Naive thymus-derived CD4-positive, alpha-beta T cell (primary cell): ENCODE measurements around the gene LIPK. TPM values are rescaled to one million over a fixed set of nuclear protein-coding genes. Genes with fewer than 3 reads are reported as not detected.

ENCODE experiments used
- ATAC-seq: fragments of 150-1000 bp; cut with Tn5 transposase; 2 replicates; pipeline ENCODE4 v1.10.0; 2021; ENCODE audit warnings: mild to moderate bottlenecking, moderate library complexity
- CTCF ChIA-PET: fragments of 350-600 bp; sonication (Branson Sonifier 250); formaldehyde crosslinking; loops from one replicate; lab custom pipeline; 2021; ENCODE audit warnings: antibody characterized with exemption; lab: Charles Lee
- POLR2A ChIA-PET: fragments of 350-600 bp; sonication (Branson Sonifier 250); formaldehyde crosslinking; loops from one replicate; lab custom pipeline; 2021; ENCODE audit warnings: antibody characterized with exemption, inconsistent platforms; lab: Charles Lee
- DNase-seq, 9 donors: peaks; one replicate each; pipeline versions ENCODE4 v3.0.0 to v3.0.0-alpha.2; 2020 to 2022; ENCODE audit warnings: mixed read lengths in 1 of 9
- H3K27ac ChIP-seq: one replicate; pipeline ENCODE4 v1.7.0; 2013; ENCODE audit warnings: mild to moderate bottlenecking, low read depth, low read length, moderate library complexity
- H3K27me3 ChIP-seq, 2 donors: one replicate each; pipeline ENCODE4 v1.7.0; 2013; ENCODE audit warnings: low read length in 2 of 2, mild to moderate bottlenecking in 2 of 2, moderate library complexity in 2 of 2; ENCODE audit not compliant: control insufficient read depth in 2 of 2, insufficient read depth in 2 of 2
- H3K36me3 ChIP-seq, 3 experiments: 1 replicate in 2 of 3; 2 replicates in 1 of 3; pipeline ENCODE4 v1.7.0; 2013; ENCODE audit warnings: low read length in 3 of 3, mild to moderate bottlenecking in 3 of 3, moderate library complexity in 1 of 3; ENCODE audit not compliant: insufficient read depth in 3 of 3, control insufficient read depth in 2 of 3
- H3K4me1 ChIP-seq, 2 donors: one replicate each; pipeline ENCODE4 v1.7.0; 2013; ENCODE audit warnings: low read length in 2 of 2, mild to moderate bottlenecking in 2 of 2, moderate library complexity in 1 of 2; ENCODE audit not compliant: control insufficient read depth in 2 of 2, insufficient read depth in 2 of 2
- H3K4me3 ChIP-seq: 2 replicates; pipeline ENCODE4 v1.7.0; 2013; ENCODE audit warnings: mild to moderate bottlenecking, low read length
- H3K9me3 ChIP-seq, 3 experiments: 1 replicate in 2 of 3; 2 replicates in 1 of 3; pipeline ENCODE4 v1.7.0; 2013; ENCODE audit warnings: low read length in 3 of 3; ENCODE audit not compliant: control insufficient read depth in 2 of 3
- H3K27ac Mint-ChIP-seq, 9 donors: one replicate each; pipeline ENCODE4 v1.8.0; 2020 to 2022; ENCODE audit warnings: mixed read lengths in 9 of 9, mild to moderate bottlenecking in 8 of 9, moderate library complexity in 5 of 9, inconsistent platforms in 2 of 9
- H3K27me3 Mint-ChIP-seq, 5 donors: one replicate each; pipeline ENCODE4 v1.8.0; 2021 to 2022; ENCODE audit warnings: mixed read lengths in 5 of 5, mild to moderate bottlenecking in 1 of 5
- H3K36me3 Mint-ChIP-seq, 5 donors: one replicate each; pipeline ENCODE4 v1.8.0; 2020 to 2022; ENCODE audit warnings: mixed read lengths in 5 of 5, mild to moderate bottlenecking in 3 of 5, inconsistent platforms in 1 of 5
- H3K4me1 Mint-ChIP-seq, 7 donors: one replicate each; pipeline ENCODE4 v1.8.0; 2020 to 2022; ENCODE audit warnings: mixed read lengths in 7 of 7, mild to moderate bottlenecking in 3 of 7, inconsistent platforms in 1 of 7
- H3K4me3 Mint-ChIP-seq, 10 donors: one replicate each; pipeline ENCODE4 v1.8.0; 2020 to 2022; ENCODE audit warnings: mild to moderate bottlenecking in 10 of 10, mixed read lengths in 10 of 10, moderate library complexity in 6 of 10, inconsistent platforms in 2 of 10
- H3K9me3 Mint-ChIP-seq, 11 donors: one replicate each; pipeline ENCODE4 v1.8.0; 2020 to 2022; ENCODE audit warnings: mixed read lengths in 11 of 11, mild to moderate bottlenecking in 4 of 11, inconsistent platforms in 1 of 11, moderate library complexity in 1 of 11
- intact Hi-C, 2 donors: fragments of 100-400 bp; cut with micrococcal nuclease; formaldehyde crosslinking; loops; one replicate each; pipeline ENCODE4 v1.15.1; 2023
- polyA plus RNA-seq, 2 donors: library from polyadenylated mRNA; unstranded; fragments of 300-500 nt; fragmentation: Illumina TruSeq; gene quantifications; one replicate each; pipeline ENCODE4 v1.2.3, GENCODE V29; 2021
- total RNA-seq, 6 experiments: library from RNA in 5 of 6; stranded (reverse) in 5 of 6; gene quantifications; 1 replicate in 5 of 6; 2 replicates in 1 of 6; pipeline ENCODE4 v1.2.3 and lab custom pipeline; 2021 to 2026

LIPK gene
- total and polyA plus RNA-seq, 7 experiments from 2014 or later: not detected

DNA sequence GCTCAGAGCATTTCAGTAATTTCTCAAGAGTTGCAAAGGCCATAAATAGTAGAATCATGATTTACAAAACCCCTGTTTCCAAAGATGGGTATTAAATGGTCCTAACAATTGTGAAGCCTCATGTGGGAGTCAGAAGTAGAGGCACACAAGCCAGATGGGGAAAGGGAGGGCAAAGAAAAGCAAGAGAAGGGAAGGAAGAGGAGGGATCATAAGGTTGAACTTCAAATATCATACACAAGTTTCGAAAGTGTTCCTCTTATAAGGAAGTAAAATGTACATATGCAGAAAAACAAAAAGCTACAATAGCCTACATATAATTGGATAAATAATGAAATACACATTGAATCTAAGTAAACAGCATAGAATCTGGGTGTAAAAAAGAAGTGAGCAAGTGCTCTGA is 59.8 kb downstream of the LIPK start:
- no peaks in the 10 kb centered on the region for H3K36me3 Mint-ChIP-seq

GRCh38 chr10:88769384-88769783 is 63.3 kb downstream of the LIPK start:
- intact Hi-C loops: no loop called here
- Histone ChIP-seq H3K36me3 (no peaks in the 10 kb centered on the region), H3K4me3 (no peak overlapping the region), H3K27me3 (no peaks in the 10 kb centered on the region), H3K4me1 (no peaks in the 10 kb centered on the region), H3K27ac (no peak overlapping the region), H3K9me3 (no peaks in the 10 kb centered on the region)
- no peak overlapping the region for H3K27ac Mint-ChIP-seq
- DNase-seq (no peak), ATAC-seq (no peak)
- no peak overlapping the region for H3K4me3 Mint-ChIP-seq
- no peaks in the 10 kb centered on the region for H3K36me3 Mint-ChIP-seq
- ChIA-PET CTCF (no interaction called here), POLR2A (interaction anchor here (0.7 kb wide), 1 partner anchor 29 kb away, joined by 3 read pairs; no protein-coding TSS in a partner anchor)
- peaks cover 0 to 50% (median 0%) of the 10 kb centered on the region in 5 donors for H3K27me3 Mint-ChIP-seq
- H3K9me3 Mint-ChIP-seq: peaks cover 0 to 10% (median 3%) of the 10 kb centered on the region in 11 donors
- no peaks in the 10 kb centered on the region for H3K4me1 Mint-ChIP-seq

More for the DNA sequence above, 59.8 kb downstream of the LIPK start:
- Mint-ChIP-seq H3K4me1 (no peaks in the 10 kb centered on the region), H3K27me3 (peaks cover 0 to 49% (median 0%) of the 10 kb centered on the region in 5 donors), H3K9me3 (peaks cover 0 to 2% (median 0%) of the 10 kb centered on the region in 11 donors), H3K27ac (no peak overlapping the region), H3K4me3 (no peak overlapping the region)
- CTCF ChIA-PET: no interaction called here
- Histone ChIP-seq H3K9me3 (no peaks in the 10 kb centered on the region), H3K4me3 (no peak overlapping the region), H3K27ac (no peak overlapping the region), H3K4me1 (no peaks in the 10 kb centered on the region), H3K27me3 (no peaks in the 10 kb centered on the region), H3K36me3 (no peaks in the 10 kb centered on the region)
- POLR2A ChIA-PET: no interaction called here
- DNase-seq: no peak
- ATAC-seq: no peak
- intact Hi-C loops: no loop called here

- POLR2A ChIA-PET: no interaction called here
- no peaks in the 10 kb centered on the region for H3K4me1 ChIP-seq
- H3K27ac ChIP-seq: no peak overlapping the region
- intact Hi-C loops: no loop called here
- H3K27me3 Mint-ChIP-seq: peaks cover 0 to 50% (median 1%) of the 10 kb centered on the region in 5 donors
- ATAC-seq (no peak), DNase-seq (no peak)
- peaks cover 0 to 4% (median 0%) of the 10 kb centered on the region in 11 donors for H3K9me3 Mint-ChIP-seq
- H3K4me3 ChIP-seq: no peak overlapping the region
- no peak overlapping the region for H3K4me3 Mint-ChIP-seq
- H3K27me3 ChIP-seq: no peaks in the 10 kb centered on the region
- H3K36me3 ChIP-seq: no peaks in the 10 kb centered on the region
- H3K4me1 Mint-ChIP-seq: peaks cover 0 to 2% (median 0%) of the 10 kb centered on the region in 7 donors
- H3K36me3 Mint-ChIP-seq: no peaks in the 10 kb centered on the region
- no peak overlapping the region for H3K27ac Mint-ChIP-seq
- no peaks in the 10 kb centered on the region for H3K9me3 ChIP-seq
- CTCF ChIA-PET: interaction anchor here (0.7 kb wide), 1 partner anchor 393 kb away, joined by 3 read pairs; no protein-coding TSS in a partner anchor
Measured at GRCh38 chr10:88781206-88781605, 75.2 kb downstream of the LIPK start.

- Histone ChIP-seq H3K36me3 (no peaks in the 10 kb centered on the region), H3K9me3 (no peaks in the 10 kb centered on the region), H3K27me3 (no peaks in the 10 kb centered on the region), H3K27ac (no peak overlapping the region), H3K4me1 (no peaks in the 10 kb centered on the region), H3K4me3 (no peak overlapping the region)
- DNase-seq (no peak), ATAC-seq (no peak)
- Mint-ChIP-seq H3K27me3 (peaks cover 0 to 49% (median 4%) of the 10 kb centered on the region in 5 donors), H3K27ac (no peak overlapping the region), H3K36me3 (no peaks in the 10 kb centered on the region), H3K4me3 (no peak overlapping the region), H3K4me1 (peaks cover 0 to 2% (median 0%) of the 10 kb centered on the region in 7 donors), H3K9me3 (no peaks in the 10 kb centered on the region)
- POLR2A ChIA-PET: no interaction called here
- intact Hi-C loops: no loop called here
- CTCF ChIA-PET: no interaction called here
Measured at GRCh38 chr10:88782222-88782621, 76.2 kb downstream of the LIPK start.

- intact Hi-C loops: no loop called here
- H3K27ac Mint-ChIP-seq: no peak overlapping the region
- H3K4me3 Mint-ChIP-seq: no peak overlapping the region
- no peaks in the 10 kb centered on the region for H3K36me3 ChIP-seq
- peaks cover 0 to 50% (median 4%) of the 10 kb centered on the region in 5 donors for H3K27me3 Mint-ChIP-seq
- H3K27ac ChIP-seq: no peak overlapping the region
- H3K4me1 ChIP-seq: no peaks in the 10 kb centered on the region
- no peaks in the 10 kb centered on the region for H3K36me3 Mint-ChIP-seq
- H3K9me3 Mint-ChIP-seq: no peaks in the 10 kb centered on the region
- POLR2A ChIA-PET: no interaction called here
- no peak for ATAC-seq
- peaks cover 0 to 2% (median 0%) of the 10 kb centered on the region in 7 donors for H3K4me1 Mint-ChIP-seq
- H3K9me3 ChIP-seq: no peaks in the 10 kb centered on the region
- no peaks in the 10 kb centered on the region for H3K27me3 ChIP-seq
- no peak for DNase-seq
- CTCF ChIA-PET: interaction anchor here (0.7 kb wide), 1 partner anchor 133 kb away, joined by 3 read pairs; no protein-coding TSS in a partner anchor
- H3K4me3 ChIP-seq: no peak overlapping the region
Measured at GRCh38 chr10:88783724-88784123, 77.7 kb downstream of the LIPK start.

GRCh38 chr10:88786032-88786770 is 80.2 kb downstream of the LIPK start:
- no peaks in the 10 kb centered on the region for H3K36me3 ChIP-seq
- peaks cover 0 to 2% (median 0%) of the 10 kb centered on the region in 7 donors for H3K4me1 Mint-ChIP-seq
- no peaks in the 10 kb centered on the region for H3K9me3 ChIP-seq
- no peaks in the 10 kb centered on the region for H3K27me3 ChIP-seq
- CTCF ChIA-PET: no interaction called here
- no peak overlapping the region for H3K4me3 ChIP-seq
- ATAC-seq: no peak
- H3K27me3 Mint-ChIP-seq: peaks cover 0 to 40% (median 4%) of the 10 kb centered on the region in 5 donors
- no peaks in the 10 kb centered on the region for H3K36me3 Mint-ChIP-seq
- DNase-seq: no peak
- intact Hi-C loops: no loop called here
- no peaks in the 10 kb centered on the region for H3K9me3 Mint-ChIP-seq
- POLR2A ChIA-PET: no interaction called here
- H3K4me1 ChIP-seq: no peaks in the 10 kb centered on the region
- peak overlapping the region in 1 of 9 donors; percentile 21 for H3K27ac Mint-ChIP-seq
- no peak overlapping the region for H3K27ac ChIP-seq
- no peak overlapping the region for H3K4me3 Mint-ChIP-seq

DNA sequence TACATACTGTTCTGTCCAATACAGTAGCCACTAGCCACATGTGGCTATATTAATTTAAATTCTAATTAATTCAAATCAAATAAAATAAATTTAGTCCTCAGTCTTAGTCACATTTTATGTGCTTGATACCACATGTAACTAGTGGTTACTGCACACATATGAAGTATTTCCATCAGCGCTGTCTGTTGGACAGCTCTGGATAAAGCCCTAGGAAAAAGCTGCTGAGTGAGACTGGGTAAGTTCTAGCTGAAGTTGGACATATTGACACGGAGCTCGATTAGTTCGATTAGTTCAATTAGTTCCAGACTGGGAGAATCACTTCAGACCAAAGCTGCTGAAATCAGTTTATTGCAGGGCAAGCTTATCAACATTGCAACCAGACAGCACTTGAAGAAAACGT is 81.4 kb downstream of the LIPK start:
- peaks cover 0 to 36% (median 4%) of the 10 kb centered on the region in 5 donors for H3K27me3 Mint-ChIP-seq
- DNase-seq (no peak), ATAC-seq (no peak)
- H3K36me3 ChIP-seq: no peaks in the 10 kb centered on the region
- H3K4me1 ChIP-seq: no peaks in the 10 kb centered on the region
- no peak overlapping the region for H3K27ac Mint-ChIP-seq
- no peaks in the 10 kb centered on the region for H3K9me3 ChIP-seq
- H3K4me3 ChIP-seq: no peak overlapping the region
- H3K27me3 ChIP-seq: no peaks in the 10 kb centered on the region
- POLR2A ChIA-PET: no interaction called here
- no peak overlapping the region for H3K4me3 Mint-ChIP-seq
- CTCF ChIA-PET: no interaction called here
- peaks cover 0 to 7% (median 0%) of the 10 kb centered on the region in 7 donors for H3K4me1 Mint-ChIP-seq
- no peaks in the 10 kb centered on the region for H3K36me3 Mint-ChIP-seq
- no peak overlapping the region for H3K27ac ChIP-seq
- intact Hi-C loops: no loop called here
- H3K9me3 Mint-ChIP-seq: no peaks in the 10 kb centered on the region
